HFFc6 (cell line): ENCODE data around the gene ATP11A. TPM values are rescaled to one million over a fixed set of nuclear protein-coding genes. Genes with fewer than 3 reads are reported as not detected.

Experiments
- DNase-seq: peaks from one replicate; pipeline ENCODE4 v3.0.0-alpha.2; 2018
- H3K27ac Mint-ChIP-seq: 2 replicates; pipeline ENCODE4 v1.8.0; 2020; ENCODE audit warnings: mild to moderate bottlenecking, mixed read lengths
- H3K27me3 Mint-ChIP-seq: 2 replicates; pipeline ENCODE4 v1.8.0; 2021; ENCODE audit warnings: mild to moderate bottlenecking, moderate library complexity, mixed read lengths; ENCODE audit not compliant: insufficient read depth
- H3K36me3 Mint-ChIP-seq: 2 replicates; pipeline ENCODE4 v1.8.0; 2021; ENCODE audit warnings: low read depth, mixed read lengths
- H3K4me1 Mint-ChIP-seq: 2 replicates; pipeline ENCODE4 v1.8.0; 2020; ENCODE audit warnings: low read depth, mixed read lengths
- H3K4me3 Mint-ChIP-seq: 2 replicates; pipeline ENCODE4 v1.8.0; 2020; ENCODE audit warnings: mild to moderate bottlenecking, moderate library complexity, mixed read lengths
- H3K9me3 Mint-ChIP-seq: 2 replicates; pipeline ENCODE4 v1.8.0; 2020; ENCODE audit warnings: mild to moderate bottlenecking, mixed read lengths
- CTCF ChIP-seq: fragments of 200-600 bp; sonication (generic); IDR thresholded peaks from 2 replicates; pipeline ENCODE4 v1.5.0; 2021; ENCODE audit warnings: antibody characterized with exemption, mild to moderate bottlenecking
- total RNA-seq, 6 experiments: library from RNA; stranded (reverse); fragmentation: NEBNext Ultra II Directional; extraction: Animal tissue kit (Norgen Biotek cat#: 25700); gene quantifications; 2 replicates in 1 of 6; 3 replicates in 5 of 6; pipeline ENCODE4 v1.2.3, GENCODE V29; 2021

The ATP11A gene
- total RNA-seq, 6 experiments from 2014 or later = 4.3 to 29.9 (median 6.5) TPM

GRCh38 chr13:112900226-112900600 lies 210.4 kb downstream of the ATP11A start:
- DNase-seq = no peak
- Mint-ChIP-seq H3K4me3 (no peak overlapping the region), H3K9me3 (peaks cover 6% of the 10 kb centered on the region), H3K36me3 (peaks cover 5% of the 10 kb centered on the region; the same call in 1 of the 2 replicates), H3K27me3 (peaks cover 39% of the 10 kb centered on the region), H3K4me1 (no peaks in the 10 kb centered on the region), H3K27ac (no peak overlapping the region)
- no peak for TF ChIP-seq CTCF

DNA sequence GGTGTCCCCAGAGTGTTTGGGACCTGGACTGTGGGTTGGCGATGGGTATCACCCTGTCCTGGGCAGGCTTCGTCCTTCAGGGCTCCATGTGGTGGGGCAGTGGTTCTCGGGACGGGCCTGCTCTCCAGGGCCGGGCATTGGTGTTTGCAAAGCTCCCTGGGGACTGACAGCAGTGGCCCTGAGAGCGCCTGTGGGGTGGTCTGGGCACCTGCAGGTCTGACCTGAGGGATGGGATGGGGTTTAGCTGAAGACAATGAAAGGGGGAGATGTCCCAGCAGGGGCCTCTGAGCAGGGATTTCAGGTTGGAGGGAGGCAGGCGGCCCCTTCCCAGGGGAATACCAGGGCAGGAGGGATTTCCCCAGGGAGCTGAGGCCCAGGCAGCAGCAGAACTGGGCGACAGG lies 210.9 kb downstream of the ATP11A start:
- no peak for DNase-seq
- Mint-ChIP-seq H3K9me3 (peaks cover 11% of the 10 kb centered on the region), H3K36me3 (peaks cover 7% of the 10 kb centered on the region; the same call in 1 of the 2 replicates), H3K4me3 (no peak overlapping the region), H3K27ac (no peak overlapping the region), H3K4me1 (no peaks in the 10 kb centered on the region), H3K27me3 (peaks cover 44% of the 10 kb centered on the region)
- TF ChIP-seq CTCF = no peak

GRCh38 chr13:112902101-112902651 lies 212.3 kb downstream of the ATP11A start:
- H3K36me3 Mint-ChIP-seq = peaks cover 7% of the 10 kb centered on the region; the same call in 1 of the 2 replicates
- H3K4me3 Mint-ChIP-seq = no peak overlapping the region
- H3K27me3 Mint-ChIP-seq = peaks cover 48% of the 10 kb centered on the region
- H3K4me1 Mint-ChIP-seq = no peaks in the 10 kb centered on the region
- no peak for TF ChIP-seq CTCF
- DNase-seq = no peak
- no peak overlapping the region for H3K27ac Mint-ChIP-seq
- peaks cover 17% of the 10 kb centered on the region for H3K9me3 Mint-ChIP-seq

- H3K27me3 Mint-ChIP-seq = peaks cover 51% of the 10 kb centered on the region
- H3K4me1 Mint-ChIP-seq = no peaks in the 10 kb centered on the region
- no peak overlapping the region for H3K4me3 Mint-ChIP-seq
- peaks cover 7% of the 10 kb centered on the region; the same call in 1 of the 2 replicates for H3K36me3 Mint-ChIP-seq
- no peak for TF ChIP-seq CTCF
- H3K9me3 Mint-ChIP-seq = peaks cover 17% of the 10 kb centered on the region
- DNase-seq = no peak
- no peak overlapping the region for H3K27ac Mint-ChIP-seq
Observed at GRCh38 chr13:112902669-112903068, 212.8 kb downstream of the ATP11A start.

- H3K36me3 Mint-ChIP-seq = peaks cover 7% of the 10 kb centered on the region; the same call in 1 of the 2 replicates
- peaks cover 55% of the 10 kb centered on the region for H3K27me3 Mint-ChIP-seq
- no peak for TF ChIP-seq CTCF
- DNase-seq = no peak
- H3K9me3 Mint-ChIP-seq = peaks cover 17% of the 10 kb centered on the region
- H3K27ac Mint-ChIP-seq = no peak overlapping the region
- no peak overlapping the region for H3K4me3 Mint-ChIP-seq
- no peaks in the 10 kb centered on the region for H3K4me1 Mint-ChIP-seq
Observed at GRCh38 chr13:112903071-112903577, 213.3 kb downstream of the ATP11A start.
